GM12864 (cell line): Measurements from ENCODE around the gene GIMAP2.
"Not testable (repeated sequence)": the region's sequence is repeated elsewhere in the genome, so short reads cannot be mapped to it uniquely, and the experiment has no call there.

ENCODE experiments used
- DNase-seq: peaks from one replicate; pipeline ENCODE4 v3.0.0-alpha.2; 2011; ENCODE audit warnings: low read depth
- H3K4me3 ChIP-seq: 2 replicates; pipeline ENCODE4 v1.5.1; 2011; ENCODE audit warnings: mild to moderate bottlenecking, low read depth, low read length, control low read depth
- CTCF ChIP-seq: IDR thresholded peaks from 2 replicates; pipeline ENCODE4 v1.5.1; 2011; ENCODE audit warnings: low read depth, mild to moderate bottlenecking, moderate library complexity, low read length, control low read depth, inconsistent platforms; ENCODE audit errors: missing control alignments

The GIMAP2 gene

DNA sequence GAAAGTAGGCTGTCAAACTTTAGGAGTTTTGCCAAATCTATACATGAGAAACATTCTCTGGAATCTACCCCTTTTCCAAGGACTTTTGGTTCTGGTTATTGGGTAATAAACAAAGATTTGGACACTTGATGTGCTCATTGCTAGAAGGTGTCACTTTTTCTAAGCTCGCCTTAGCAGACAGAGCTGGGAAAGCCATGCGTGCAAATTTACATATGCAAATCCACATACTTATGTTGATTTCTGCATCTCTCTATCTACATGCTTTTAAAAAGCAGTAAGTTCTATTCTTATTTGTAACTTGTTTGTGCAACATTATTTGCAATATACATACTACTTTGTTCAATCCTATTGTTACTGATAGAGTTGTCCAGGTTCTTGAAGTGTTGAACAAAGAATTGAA is 30.8 kb upstream of the GIMAP2 start:
- no peak overlapping the region for H3K4me3 ChIP-seq
- no peak for TF ChIP-seq CTCF
- DNase-seq, result no peak

GRCh38 chr7:150656047-150656446 is 29.5 kb upstream of the GIMAP2 start:
- TF ChIP-seq CTCF, result no peak
- DNase-seq, result no peak

GRCh38 chr7:150657526-150657925 is 28.0 kb upstream of the GIMAP2 start:
- TF ChIP-seq CTCF, result no peak
- no peak for DNase-seq

More at GRCh38 chr7:150656047-150656446, 29.5 kb upstream of the GIMAP2 start:
- H3K4me3 ChIP-seq, result no peak overlapping the region

DNA sequence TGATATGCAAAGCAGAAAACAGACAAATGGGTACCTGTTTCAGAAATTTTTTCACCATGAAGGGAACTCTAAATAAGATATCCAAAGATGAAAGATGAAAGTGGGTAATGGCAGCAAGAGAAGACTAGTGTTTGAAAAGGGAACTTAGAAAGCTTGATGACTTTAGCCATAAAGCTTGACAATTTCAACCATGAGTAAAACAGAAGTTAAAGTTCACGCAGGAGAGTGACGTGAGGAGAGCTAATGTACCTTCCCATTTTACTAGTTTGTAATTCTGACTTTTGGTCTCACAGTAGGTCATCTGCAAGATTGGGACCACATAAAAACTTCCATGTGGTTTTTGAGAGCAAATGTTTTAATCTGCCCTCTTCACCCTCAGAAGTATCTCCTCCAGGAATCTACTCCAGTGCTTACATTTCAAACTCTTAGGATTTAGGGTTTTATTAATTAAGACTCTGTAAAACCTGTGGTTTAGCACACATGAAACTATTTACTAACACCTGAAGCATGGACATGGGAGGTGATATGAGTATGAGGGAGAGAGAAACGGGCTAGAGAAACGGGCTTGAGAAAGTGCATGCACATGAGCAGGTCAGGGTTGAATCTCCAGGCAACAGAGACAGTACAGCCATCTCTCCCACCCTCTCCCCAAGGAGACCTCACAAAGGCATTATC is 24.4 kb upstream of the GIMAP2 start:
- no peak overlapping the region for H3K4me3 ChIP-seq
- DNase-seq, result no peak
- no peak for TF ChIP-seq CTCF

More at GRCh38 chr7:150657526-150657925, 28.0 kb upstream of the GIMAP2 start:
- no peak overlapping the region for H3K4me3 ChIP-seq

DNA sequence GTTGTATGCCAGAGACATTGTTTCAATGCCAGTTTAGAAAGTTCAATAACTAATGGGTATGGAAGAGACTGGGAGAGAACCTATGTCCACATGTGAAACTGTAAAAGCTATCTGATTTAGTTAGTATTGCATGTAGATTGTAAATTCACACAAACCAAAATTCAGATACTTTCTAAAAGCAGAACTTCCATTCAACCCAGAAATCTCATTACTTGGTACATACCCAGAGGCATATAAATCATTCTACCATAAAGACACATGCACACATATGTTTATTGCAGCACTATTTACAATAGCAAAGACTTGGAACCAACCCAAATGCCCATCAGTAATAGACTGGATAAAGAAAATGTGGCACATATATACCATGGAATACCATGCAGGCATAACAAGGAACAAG is 22.7 kb upstream of the GIMAP2 start:
- not testable (repeated sequence) for DNase-seq, H3K4me3 ChIP-seq

DNA sequence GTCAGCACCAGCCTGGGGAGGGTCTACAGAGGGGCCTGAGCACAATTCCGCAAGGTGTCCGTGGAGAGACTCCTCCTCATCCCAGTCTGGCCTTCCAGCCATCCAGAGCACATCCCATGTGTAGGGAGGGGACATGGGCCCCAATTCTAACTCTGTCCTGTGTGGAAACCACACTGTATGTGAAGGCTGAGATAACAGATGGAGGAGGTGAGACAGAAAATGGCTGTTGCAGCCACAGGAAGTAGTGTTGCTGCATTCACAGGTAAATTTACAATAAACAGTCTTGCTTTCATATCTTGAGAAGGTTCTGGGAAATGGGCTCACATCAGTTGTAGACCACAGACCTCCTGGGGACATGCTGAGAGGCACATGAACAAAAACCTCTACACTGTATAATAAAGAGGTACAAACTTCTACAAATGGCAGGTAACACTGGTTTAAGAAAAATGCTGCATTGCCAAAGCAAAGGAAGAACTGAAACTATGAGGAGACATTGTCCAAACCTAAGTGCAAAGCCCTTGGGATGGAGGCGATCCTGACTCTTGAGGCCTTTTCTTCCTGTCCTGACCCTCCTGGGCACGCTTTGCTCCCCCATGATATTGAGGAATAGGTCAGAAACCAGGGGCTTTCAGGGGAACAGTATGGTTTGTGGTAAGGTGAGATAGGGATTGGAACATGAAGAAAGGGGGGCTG is 21.6 kb upstream of the GIMAP2 start:
- DNase-seq, result peak; percentile 70
- no peak for TF ChIP-seq CTCF
- H3K4me3 ChIP-seq, result no peak overlapping the region

DNA sequence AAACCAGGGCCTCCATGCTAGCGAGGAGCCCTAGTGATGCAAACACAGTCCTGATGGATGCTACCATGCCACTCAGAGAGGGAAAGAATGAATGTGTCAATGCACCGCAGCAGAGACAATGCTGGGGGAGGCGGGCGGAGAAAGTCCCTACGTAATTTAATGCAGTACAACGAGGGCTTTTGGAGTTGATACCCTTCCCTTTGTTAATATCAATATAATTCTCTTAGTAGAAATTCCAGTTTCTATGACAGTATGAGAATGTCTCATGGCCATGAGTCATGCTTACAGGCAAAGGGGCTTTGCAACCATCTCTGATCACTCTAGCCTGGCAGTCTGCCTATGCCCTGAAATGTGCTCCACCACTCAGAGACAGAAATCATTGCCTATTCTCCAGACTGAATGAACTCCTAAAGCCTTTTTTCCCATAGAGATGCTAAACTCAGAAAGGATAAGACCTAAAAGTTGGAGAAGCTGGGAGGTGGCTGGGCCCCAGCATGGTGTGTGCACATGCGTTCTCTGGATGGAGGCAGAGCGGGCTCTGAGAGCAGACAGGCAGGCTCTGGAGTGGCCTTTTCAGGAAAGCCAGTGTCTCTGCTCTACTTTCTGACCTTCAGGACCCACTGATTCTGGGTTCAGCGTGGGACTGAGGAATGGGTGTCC is 20.3 kb upstream of the GIMAP2 start:
- H3K4me3 ChIP-seq, result no peak overlapping the region
- no peak for TF ChIP-seq CTCF
- no peak for DNase-seq
